HG02943 (cell line): ENCODE results near the gene HOMER3.
"Not testable (repeated sequence)": the region's sequence is repeated elsewhere in the genome, so short reads cannot be mapped to it uniquely, and the experiment has no call there.

Experiments used
- ATAC-seq: cut with Tn5 transposase; IDR thresholded peaks from one replicate; pipeline ENCODE4 v1.9.1; 2021; ENCODE audit warnings: mild to moderate bottlenecking, low read depth, moderate library complexity; ENCODE audit not compliant: unreplicated experiment

Gene HOMER3

DNA sequence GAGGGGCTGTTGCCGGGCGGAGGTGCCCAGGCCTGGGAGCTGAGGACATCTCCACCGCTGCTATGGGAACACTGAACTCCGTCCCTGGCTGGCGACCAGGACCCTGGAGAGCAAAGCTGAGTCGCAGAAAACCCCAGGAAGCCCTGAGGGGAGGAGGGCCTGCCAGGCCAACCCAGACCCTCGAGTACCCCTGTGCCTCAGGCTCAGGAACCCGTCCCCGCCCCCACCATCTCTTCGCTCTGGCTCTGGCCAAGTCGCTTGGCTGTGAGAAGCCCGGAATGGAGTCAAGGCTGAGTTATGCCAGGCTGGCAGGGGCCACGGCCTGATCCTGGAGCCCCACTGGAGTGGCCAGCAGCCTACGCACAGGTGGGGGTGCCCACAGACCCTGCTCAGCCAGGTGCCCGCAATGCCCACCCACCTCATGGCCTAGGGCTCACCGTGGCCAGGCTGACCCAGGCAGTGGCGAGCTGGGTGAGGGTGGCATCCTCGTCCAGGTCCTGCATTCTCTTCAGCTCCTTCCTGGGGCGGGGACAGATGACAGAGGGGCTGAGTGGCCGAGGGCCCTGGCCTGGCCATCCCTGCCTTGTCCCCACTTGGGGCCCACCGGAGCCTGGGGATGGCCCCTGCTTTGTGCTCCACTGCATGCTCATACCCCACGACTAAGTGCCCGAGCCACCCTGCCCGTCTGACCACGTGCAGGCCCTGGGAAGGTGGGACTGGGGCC, 36.5 kb downstream of the HOMER3 start:
- no peak for ATAC-seq

DNA sequence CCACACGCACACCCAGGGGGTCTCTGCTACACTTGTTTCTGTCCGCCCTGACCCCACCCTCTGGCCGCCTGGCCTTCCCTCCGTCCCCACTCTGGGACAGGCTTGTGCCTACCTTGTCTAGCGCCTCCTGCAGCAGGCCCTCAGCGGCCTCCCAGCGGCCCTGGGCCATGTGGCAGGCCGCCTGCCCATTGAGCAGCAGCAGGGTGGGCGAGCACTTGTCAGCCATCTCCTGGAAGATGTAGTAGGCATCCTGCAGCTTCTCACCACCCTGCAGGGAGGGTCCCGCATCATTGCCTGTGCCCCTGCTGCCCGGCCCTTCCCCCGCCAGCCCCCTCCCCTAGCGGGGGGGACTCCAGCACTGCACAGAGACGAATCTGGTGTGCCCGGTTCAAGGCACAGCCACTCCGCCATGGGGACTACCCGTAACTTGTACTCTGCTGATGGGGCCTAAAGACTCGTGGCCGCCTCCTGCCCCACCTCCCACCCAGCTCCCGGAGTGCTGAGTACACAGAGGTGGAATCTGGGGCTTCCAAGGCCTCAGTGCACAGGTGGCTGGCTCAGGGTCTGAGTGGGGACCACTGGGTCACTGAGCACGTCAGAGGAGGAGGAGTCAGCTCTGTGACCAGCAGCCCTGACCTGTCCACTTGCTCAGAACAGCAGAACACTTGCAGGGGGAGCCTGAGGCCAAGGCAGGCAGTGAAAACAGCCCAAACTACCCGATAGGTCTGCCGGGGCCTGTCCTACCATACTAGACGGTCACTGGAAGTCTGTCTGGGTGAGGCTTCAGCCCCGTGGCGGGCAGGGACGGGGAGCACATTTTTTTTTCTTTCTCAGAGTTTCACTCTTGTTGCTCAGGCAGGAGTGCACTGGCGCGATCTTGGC, 37.6 kb downstream of the HOMER3 start:
- no peak for ATAC-seq

DNA sequence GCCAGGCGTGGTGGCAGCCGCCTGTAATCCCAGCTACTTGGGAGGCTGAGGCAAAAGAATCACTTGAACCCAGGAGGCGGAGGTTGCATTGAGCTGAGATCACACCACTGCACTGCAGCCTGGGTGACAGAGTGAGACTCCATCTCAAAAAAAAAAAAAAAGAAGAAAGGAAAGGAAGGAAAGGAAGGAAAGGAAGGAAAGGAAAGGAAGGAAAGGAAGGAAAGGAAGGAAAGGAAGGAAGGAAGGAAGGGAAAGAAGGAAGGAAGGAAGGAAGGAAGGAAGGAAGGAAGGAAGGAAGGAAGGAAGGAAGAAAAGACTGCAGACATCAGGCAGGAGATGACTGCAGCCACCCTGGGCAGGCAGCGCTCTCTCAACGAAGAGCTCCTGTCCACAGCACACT, 38.5 kb downstream of the HOMER3 start:
- ATAC-seq, result not testable (repeated sequence)

DNA sequence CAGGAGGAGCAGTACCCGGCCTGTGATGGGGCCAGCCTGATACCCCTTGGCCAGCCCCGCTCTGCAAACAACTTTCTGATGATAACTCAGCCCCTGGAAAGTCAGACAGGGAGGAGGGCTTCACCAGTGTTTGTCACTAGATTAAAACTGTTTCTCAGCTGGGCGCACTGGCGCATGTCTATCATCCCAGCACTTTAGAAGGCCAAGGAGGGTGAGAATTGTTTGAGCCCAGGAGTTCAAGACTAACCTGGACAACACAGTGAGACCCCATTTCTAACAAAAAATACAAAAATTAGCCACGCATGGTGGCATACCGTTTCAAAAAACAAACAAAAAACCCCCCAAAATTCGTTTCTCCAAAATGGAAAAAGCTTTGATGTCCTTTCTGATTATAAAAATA, 39.5 kb downstream of the HOMER3 start:
- no peak for ATAC-seq

DNA sequence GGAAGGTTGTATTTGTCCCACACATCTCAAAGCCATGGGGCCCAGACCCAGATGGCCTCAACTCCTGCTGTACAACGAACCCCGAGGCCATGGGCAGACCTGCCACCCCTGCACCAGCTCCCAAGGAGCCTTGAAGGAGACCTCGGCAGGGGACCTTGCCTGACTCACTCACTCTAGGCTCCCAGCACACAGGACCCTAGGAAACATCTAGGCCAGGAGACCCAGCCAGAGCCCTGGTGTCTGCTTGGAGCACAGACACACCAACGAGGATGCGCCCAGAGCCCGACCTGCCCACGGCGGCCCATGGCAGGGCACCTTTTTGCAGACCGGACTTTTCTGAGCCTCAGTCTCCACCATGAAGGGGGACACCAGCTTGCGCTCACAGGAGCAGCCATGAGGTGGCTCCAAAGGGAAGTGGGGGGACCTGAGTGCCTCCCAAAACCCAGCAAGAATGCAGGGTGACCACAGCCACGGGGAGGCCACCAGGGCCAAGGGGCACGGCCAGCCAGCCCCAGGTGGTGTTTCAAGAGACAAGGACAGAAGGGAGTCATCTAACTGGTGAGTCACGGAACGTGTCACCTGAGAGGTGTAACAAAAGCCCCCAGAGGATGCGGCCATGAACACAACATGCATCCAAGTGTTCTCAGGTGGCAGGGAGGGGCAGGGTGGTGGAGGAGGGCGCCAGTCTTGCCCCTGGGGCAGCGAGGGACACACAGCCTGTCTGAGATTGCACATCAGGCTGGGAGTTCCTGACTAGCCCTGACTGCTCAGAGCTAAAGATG, 40.1 kb downstream of the HOMER3 start:
- ATAC-seq, result no peak

DNA sequence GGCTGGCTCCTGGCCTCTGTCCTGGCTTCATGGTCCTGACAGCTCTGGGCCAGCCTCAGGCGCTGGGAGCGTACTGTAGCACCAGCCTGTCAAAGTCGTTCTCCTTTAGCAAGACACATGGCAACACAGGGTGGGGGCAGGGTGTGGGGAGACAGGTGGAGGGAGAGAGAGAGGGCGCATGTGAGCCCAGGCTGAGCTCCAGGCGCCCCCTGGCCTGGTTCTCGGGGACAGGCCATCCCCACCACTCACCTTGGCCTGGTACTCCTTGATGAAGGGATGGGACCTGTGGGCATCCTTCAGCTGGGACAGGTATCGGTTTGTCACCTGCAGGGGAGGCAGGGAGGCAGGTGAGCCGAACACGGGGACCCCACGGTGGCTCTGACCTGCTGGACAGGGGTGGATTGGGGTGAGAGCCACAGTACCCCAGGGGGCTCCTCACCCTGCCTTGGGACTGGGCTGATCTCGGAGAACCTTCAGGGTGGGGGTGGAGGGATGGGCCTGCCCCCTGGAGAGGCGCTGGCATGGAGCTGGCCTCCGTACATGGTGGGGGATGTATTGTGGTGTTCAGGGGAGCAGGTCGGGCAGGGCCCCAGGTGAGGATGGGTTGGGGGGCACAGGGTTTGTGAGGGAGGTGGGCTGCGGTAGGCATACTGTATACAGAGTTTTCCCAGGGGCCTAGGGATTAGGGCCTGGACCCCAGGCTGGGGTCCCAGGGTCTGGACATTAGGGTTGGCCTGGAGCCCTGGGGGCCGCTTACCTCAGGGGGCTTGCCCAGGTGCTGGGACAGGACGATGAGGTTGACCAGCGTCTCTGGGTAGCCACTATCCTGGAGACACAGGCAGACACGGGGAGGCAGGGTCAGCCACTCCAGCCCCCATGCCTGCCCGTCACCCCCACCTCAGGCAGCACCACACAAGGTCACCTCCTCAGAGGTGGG, 41.1 kb downstream of the HOMER3 start:
- ATAC-seq, result no peak

DNA sequence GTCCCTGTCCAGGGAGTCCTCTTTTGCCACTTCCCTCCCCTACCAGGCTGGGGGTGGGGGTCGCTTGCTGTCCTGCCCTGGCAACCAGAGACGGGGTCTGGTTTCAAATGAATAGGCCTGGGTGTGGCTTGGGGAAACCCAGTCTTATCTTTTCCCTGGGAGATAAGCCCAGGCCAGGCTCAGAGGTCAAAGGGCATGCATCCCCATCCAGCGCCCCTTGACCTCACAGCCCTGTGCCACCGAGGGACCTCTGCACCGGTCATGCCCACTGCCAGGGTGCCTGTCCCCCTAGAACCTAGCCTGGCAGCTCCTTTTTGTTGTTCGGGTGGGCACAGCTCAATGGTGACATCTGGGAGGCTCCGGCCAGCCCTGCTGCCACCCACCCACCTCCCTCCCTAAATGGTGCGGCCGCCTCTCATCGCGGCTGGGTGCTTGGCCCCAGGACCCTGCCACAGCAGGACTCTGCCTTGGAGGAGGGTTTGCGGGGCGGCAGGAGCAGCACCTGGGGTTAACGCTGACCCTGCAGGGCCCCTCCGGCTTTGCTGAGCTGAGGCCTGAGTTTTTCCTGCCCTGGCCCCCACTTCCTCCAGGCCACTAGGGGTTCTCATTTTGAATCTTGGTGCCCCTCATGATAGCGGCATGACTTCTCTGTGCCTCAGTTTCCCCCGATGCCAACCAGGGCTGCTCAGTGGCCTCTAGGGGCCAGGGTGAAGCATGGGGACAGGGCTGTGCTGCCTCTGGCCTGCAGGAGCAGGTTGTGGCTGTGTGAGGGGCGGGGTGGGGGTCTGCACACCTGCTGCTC, 42.2 kb downstream of the HOMER3 start:
- ATAC-seq, result no peak

DNA sequence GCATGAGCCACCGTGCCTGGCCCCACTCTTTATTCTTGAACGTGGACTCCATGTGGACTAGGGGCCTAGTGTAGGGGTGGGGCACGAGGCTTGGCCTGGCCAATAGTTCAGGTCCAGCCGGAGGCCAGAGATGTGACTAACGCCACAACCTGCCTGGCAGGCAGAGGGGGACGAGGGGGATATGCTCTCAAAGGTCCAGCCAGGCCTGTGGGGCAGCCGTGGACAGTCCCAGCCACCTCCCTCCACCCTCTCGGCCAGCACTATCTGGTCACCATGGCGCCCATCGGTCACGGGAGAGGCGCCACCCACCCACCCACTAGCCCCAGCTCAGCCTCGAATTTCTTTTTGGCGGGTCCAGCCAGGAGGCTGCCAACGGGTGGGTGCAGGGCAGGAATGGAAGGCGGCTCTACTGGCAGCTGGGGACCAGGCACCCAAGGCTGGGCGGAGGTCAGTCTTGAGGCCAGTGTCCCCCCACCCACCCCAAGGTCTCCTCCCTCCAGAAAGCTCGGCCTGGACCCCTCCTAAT, 42.9 kb downstream of the HOMER3 start:
- ATAC-seq, result no peak

DNA sequence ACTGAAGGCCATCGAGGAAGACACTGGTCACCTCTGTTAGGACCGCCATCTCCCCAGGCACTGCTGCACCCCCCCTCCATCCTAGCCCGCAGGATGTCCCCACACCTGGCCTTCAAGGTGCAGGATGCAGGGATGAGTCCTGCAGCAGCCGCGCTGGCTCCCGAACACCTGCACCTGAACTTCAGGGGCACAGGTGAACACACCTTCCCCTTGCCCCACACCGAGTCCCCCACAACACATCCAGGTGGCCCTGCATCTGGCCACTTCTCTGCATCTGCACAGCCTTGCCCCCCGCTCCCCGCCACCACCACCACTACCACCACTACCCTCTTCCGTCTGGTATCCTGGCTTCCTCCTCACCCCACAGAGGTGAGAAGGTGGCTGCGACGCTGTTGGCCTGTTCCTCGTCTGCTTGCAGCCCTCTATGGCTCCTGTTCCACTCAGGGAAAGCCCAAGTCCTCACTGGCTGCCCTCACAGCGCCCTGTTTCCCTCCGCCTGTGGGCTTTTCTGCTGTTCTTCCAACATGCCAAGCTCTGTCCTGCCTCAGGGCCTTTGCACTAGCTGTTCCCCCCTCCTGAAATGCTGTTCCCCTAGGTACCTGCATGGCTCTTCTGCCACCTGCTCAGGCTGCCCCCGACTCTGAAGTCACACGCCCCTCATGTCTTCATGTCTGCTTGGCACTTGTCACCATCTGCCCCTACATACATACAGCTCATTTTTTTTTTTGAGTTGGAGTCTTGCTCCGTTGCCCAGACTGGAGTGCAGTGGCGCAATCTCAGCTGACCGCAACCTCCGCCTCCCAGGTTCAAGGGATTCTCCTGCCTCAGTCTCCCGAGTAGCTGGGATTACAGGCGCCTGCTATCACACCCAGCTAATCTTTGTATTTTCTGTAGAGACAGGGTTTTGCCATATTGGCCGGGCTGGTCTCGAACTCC, 43.7 kb downstream of the HOMER3 start:
- no peak for ATAC-seq

DNA sequence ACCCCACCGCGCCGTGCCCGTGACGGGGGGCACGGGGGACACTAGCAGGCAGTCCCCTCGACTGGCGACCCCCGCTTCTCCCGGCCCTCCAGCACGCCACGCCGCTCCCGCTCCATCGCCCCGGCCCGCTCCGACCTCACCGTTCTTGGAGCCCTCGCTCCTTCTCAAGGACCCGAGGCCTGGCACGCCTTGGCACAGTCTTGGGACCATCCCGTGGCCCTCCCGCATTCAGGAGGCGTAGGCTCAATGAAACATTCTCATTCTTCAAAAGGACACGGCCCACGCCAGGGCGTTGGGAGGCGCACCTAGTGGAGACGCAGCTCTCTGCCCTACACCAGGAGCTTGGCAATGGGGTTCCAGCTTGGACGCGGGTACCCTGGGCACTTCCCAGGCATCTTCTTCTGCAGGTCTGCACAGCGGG, 44.6 kb downstream of the HOMER3 start:
- no peak for ATAC-seq

DNA sequence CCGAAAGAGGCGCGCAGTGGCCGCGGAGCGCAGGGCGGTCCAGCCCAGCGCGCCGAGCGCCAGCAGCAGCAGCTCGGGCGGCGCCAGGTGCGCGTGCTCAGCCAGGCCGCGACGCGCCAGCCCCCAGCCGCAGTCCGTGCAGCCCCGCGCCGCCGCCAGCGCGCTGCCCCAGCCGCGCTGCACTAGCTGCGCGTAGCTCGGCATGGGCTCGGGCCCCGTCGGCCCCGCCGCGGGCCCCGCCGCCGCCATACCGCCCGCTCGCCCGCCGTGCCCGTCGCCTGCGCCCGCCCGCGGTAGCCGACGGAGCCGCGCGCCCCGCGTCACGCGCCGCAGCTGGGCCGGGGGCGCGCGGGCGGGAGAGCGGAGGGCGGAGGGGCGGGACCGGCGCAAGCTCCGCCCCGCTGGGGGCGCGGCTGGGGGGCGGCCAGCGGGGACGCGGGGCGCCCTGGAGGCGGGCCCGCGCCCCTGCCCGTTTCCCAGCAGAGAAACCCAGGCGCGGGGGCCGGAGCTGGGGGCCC, 45.1 kb downstream of the HOMER3 start, which contains the start of gene CERS1:
Gene CERS1 (minus strand): TSS at position 335 of the 518 bp plus-strand sequence. CDS start 86 bp downstream, at position 249.
- no peak for ATAC-seq

DNA sequence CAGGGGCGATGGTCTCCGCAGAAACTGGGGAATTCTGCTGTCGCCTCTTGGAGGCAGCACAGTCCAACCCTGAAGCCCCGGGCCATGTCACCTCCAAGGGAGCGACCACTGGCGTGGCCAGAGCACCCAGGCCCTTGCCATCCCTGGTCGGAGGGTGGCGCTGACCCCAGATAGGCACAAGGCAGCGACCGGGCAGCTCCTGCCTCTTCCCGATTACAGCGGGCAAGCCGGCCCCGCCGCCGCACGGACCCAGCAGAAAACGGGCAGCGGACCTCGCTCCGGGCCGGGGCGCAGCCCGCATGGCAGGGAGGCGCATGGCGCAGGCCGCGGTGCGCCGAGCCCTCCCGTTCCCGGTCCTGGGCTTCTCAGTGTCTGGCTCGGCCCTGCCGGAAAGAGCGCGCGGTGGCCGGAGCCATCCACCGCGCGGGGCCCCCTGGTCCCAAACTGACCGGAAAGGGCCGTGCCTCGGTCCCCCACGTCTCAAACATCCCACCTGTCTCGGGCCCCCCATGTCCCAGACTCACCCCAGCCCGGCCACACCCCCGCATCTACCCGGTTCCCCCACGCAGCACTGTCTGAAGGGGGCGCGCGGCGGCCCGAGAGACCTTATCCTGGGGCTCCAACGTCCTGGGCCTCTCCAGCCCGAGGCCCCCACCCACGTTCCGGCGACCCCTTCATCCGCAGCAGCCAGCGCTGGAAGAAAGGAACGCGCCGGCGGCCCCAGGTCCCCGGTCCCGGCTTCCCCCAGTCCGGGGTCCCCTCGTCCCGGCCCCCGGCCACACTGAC, 45.8 kb downstream of the HOMER3 start:
- ATAC-seq, result no peak

DNA sequence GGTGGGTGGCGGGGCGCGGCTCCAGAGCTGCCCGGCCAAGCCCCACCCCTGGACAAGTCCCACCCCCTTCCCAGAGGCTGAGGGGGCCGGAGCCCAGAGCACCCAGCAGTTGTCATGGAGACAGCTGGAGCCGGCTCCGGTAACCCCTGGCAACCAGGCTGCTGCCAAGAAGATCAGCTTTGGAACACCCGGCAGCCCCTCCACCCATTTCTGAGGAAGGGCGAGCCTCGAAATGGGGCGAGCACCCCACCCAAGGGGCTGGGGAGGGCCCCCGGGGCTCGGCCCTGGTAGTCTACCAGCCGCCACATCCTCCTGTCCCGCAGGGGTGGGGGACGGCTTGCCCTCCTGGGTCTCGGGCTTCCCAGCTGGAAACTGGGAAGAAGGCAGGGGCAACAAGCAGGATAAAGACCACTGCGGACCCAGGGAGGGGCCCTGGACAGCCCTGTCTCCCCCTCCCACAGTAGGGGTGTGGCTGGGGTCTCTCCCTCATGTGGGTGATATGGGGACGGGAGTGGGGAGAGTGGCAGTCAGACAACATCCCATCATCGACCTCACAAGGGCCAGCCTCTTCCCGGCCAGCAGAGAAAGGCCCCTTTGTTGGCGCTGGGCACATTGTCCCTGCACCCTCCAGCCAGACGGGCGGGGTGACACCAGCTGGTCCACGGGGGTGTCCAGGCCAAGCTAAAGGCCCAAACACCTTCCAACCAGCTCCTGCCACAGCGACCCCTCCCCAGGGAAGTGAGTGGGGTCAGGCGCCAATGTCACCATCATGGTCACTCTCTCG, 46.6 kb downstream of the HOMER3 start:
- no peak for ATAC-seq

DNA sequence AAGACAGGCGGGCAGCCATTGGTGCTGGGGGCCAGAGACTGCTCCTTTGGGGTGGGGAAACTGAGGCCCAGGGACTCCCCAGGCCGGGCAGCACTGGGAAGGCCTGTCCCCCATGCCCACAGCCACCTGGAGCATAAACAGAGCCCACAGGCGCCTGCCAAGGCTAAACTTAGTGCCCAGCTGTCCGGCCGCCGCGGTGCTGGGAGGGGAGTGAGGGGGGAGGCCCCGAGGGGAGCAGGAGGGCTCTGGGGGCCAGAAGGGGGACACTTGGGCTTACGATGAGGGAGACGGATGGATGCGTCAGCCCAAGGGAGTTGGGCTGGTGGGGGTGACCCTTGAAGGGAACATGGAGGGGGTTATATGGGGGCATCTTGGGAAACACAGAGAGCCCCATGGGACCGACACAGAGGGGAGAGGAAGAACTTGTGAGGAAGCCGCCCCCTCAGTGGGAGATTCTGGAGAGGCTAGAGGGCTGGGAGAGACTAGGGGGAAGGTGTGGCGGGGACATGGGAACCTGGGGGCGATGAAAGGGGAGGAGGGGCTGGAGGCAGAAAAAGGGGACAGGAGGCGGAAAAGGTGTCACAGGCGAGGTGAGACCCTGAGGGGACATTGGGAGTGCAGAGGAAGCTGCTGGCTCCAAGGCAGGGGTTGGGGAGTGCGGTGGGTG, 47.3 kb downstream of the HOMER3 start:
- ATAC-seq, result no peak

DNA sequence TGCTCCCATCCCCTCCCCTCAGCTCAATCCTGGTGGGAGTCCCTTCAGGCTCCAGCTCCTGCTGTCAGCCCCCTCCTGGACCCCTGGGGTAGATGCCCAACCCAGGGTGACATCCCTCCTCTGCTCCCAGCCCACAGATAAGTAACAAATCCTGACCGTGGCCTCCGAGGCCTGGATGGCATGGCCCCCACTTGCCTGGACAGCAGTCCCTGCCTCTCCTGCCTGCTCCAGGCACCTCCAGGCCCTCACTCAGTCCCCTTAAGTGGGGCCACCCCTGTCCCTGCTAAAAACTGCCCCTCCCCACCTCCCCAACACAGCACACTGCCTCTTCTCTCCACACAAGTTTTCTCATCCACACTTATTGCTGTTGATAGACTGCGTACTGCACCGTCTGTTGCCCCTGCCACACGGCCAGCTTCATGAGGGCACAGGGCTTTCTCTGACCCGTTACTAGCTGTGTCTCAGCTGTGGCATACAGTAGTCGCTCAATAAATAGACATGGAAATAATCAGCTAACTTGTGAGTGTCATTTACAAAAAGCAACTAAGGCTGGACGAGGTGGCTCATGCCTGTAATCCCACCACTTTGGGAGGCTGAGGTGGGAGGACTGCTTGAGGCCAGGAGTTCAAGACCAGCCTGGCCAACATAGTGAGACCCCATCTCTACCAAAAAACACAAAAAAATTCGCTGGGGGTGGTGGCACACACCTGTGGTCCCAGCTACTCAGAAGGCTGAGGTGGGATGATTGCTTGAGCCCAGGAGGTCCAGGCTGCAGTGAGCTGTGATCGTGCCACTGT, 50.9 kb downstream of the HOMER3 start:
- no peak for ATAC-seq
